GM12891 (cell line): ENCODE measurements around the gene CA10.

ENCODE experiments used
- PAX5 ChIP-seq: IDR thresholded peaks from 2 replicates; pipeline ENCODE4 v1.6.1; 2011; ENCODE audit warnings: low read length, moderate library complexity, mild to moderate bottlenecking; ENCODE audit not compliant: insufficient read depth, severe bottlenecking
- POLR2A ChIP-seq: IDR thresholded peaks from 2 replicates; pipeline ENCODE4 v1.6.1; 2011; ENCODE audit warnings: low read depth, low read length, control low read depth
- POLR2AphosphoS5 ChIP-seq: IDR thresholded peaks from 2 replicates; pipeline ENCODE4 v1.6.1; 2011; ENCODE audit warnings: low read depth, low read length, control low read depth

DNA sequence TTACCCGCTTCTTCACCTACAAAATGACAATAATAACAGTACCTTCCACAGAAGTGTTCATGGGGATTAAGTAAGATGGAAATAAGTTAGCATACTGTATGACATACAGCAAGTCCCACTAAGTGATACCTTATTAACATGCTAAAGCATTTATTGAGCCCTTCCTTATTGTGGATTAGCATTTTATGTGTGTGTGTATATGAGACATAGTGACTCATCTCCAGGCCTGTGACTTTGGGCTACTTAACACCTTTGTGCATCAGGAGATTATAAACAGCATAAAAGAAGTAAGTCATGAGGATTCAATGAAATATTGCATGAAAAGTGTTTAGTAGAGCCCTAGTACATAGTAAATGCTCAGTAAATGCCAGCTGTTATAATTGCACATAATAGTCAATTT is 52.9 kb downstream of the CA10 start:
- no peak for TF ChIP-seq POLR2A
- TF ChIP-seq POLR2AphosphoS5 = no peak
- TF ChIP-seq PAX5 = no peak
